GM18511 (cell line): ENCODE measurements around the gene SLC15A3.
"Not testable (repeated sequence)": the region's sequence is repeated elsewhere in the genome, so short reads cannot be mapped to it uniquely, and the experiment has no call there.

Experiments used
- ATAC-seq: cut with Tn5 transposase; IDR thresholded peaks from one replicate; pipeline ENCODE4 v1.9.1; 2021; ENCODE audit warnings: mild to moderate bottlenecking, moderate library complexity; ENCODE audit not compliant: unreplicated experiment

SLC15A3 gene

DNA sequence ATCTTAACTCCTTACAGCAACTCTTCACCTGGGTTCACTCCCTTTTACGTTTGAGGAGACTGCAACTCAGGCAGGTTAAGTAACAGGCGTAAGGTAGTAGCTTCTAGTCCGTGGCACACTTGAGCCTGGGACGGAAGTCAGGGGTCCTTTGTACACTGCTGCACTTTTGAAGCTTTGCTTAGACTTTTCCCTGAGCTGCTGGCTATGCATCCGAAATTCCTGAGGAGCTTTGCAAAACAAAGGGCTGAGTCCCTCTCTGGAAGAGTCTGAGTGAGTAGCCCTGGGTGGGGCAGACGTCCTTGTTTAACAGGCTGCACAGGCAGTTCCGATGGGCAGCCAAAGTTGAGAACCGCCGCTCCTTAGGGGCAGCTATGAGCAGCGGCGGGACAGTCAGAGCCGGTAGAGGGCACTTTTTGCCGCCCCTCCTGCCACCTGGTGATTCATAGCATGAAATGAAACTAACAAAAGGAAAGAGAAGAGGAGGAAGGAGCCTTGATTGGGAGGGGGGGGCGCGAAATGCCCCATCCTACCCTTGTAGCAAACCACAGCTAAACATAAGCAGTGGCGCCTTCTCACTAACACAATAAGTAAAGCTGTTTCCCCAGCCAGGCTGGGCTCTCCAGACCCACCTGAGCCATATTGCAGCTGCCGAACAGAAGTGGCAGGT is 36.6 kb downstream of the SLC15A3 start:
- ATAC-seq = peak; percentile 59

DNA sequence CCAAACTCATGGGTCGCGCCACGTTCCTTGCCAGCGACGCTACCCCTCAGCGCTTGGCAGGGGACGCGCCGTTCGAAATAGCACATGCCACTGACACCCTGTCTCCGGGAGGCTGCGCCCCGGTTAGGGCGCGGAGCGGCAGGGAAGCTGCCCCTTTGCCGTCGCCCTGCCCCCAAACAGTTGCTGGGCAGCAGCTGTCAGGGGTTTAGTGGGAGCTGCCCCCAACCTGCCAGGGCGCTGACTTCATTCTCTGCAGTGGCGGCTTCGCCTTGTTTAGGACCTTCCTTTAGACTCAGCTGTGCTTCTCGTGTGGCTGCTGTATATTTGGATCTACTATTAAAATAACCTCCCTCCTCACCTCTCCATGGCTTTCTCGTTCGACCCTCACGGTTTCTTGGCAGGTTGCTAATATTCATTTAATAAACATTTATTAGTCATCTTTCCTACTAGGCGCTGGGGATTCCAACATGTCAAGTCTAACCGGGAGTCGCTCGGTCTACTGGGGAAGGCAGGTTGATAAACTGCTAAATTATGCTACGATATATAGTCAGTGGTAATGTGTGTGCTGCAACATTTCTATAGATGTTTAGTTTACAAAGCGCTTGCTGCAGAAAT is 37.2 kb downstream of the SLC15A3 start:
- ATAC-seq = no peak

DNA sequence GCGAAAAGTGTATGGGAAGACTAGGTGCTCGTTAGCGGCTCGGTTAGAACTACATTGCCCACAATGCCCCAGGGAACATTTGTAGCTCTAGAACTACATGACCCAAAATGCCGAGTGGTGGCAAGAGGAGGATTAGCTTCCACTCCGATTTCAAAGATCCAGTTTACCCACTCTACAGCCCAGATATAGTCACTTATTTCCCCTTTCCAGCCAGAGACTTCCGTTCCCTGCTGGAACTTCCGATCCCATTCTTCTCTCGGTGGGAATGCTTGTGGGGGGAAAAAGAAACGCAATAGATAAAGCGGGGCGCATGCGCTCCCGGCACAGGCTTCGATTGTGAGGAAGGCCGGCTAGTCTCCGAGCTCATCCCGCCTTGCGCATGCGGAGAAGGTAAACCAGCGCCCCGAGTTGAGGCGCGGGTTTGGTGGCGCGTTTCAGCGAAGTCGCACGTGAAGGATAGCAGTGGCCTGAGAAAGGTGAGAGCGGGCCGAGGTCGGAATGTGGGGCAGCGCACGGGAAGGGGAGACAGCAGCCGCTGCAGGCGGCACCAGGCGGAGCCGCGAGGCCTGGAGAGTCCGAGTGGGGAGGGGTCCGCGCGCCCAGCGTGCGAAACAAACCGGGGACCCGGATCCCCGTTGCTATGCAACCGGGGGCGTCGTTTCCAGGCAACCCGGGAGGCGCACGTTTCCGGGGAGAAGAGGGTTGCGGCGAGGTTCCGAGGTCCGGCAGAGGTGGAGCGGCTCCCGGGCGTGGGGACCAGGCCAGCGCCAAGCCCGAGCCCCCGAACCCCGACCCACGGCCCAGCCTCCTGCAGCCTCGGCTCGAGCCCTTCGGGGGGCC is 38.0 kb downstream of the SLC15A3 start, which contains the start of gene TMEM109:
TSS of gene TMEM109 (plus strand) at position 366 of the 840 bp plus-strand sequence. CDS start 5,536 bp downstream, outside the sequence.
- ATAC-seq = peak; percentile 52

DNA sequence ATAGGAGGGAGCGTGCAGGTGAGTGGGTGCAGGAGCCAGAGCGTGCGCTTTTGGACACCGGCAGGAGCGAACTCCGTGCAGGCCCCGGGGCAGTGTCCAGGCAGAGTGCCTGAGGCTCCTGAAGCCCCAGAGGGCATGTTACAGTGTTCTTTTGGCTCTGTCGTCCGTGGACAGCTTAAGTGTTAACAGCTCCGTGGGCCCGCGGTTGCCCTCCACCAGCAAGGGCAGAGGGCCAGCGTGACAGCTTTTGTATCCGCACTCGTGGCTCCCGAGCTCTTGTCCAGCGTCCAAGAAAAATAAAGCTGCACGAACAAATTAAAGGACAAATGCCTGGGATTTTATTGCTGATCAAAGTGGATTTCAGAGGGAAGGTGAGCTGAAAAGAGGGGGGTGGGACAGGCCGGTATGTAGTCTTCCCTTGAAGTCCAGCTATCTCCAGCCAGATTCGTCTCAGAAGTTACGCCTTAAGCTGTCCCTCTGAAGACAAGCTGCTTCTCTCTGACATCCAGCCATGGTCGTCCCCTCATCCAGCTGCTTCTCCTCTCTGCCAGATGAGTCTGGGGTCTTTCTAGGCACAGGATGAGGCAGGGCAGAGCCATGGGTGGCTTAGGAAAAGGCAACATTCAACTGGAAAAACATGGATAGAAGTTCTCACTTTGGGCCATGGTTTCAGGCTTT is 39.0 kb downstream of the SLC15A3 start:
- ATAC-seq = no peak

DNA sequence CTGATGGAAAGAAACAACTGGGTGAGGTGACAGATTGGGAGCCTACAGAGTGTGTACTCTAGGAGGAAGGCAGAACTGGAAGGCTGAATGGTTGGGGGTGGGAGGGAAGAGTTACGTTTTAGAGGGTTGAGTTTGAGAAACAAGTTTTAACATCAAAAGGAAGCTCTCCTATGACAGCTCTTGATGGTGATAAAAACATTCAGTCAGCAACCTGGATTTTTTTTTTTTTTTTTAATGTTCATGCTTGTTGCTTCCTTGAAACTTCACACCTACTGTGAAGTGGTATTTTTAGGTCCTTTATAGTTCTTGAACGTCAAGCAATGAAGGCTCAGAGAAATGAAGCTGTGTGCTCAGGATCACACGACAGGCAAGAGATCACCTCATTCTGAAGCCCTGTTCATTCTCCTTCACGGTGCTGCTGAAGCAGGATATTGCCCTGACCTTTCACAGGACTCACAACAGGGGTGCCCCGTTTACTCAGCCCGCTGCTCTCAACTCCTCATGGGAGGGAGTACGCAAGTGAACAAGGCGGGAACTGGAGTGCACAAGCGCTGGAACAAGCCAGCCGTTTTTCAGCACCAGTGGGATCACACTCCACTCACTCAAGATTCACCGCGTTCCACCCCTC is 39.6 kb downstream of the SLC15A3 start:
- no peak for ATAC-seq

DNA sequence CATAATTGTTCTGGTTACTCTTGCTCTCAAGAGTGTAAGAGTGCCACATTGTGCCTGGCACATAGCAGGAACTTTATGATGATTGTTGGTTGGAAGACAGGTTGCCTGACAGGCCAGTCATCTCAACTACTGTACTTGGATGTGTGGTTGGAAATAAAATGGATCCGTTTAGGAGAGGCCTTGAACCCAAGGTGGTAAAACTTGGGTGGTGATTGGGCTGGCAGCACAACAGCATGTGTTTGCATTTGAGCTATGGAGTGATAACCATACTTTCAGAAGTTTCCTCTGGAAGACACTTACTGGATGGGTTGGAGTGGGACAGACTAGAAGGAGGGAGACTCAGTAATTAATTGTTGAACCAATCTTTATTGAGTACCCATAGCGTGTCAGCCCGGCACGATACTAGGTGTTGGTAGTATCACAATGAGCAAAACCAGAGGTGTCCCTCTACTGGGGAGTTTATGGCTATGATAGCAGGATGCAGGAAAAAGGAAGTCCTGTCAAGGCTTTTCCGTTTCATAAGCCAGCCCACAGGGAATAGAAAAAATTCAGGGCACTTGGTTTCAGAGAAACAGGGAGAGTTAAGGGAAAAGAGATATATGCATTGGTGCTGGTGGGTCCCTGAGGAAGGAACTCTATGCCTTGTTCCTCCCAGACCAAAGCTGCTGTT is 41.1 kb downstream of the SLC15A3 start:
- no peak for ATAC-seq

DNA sequence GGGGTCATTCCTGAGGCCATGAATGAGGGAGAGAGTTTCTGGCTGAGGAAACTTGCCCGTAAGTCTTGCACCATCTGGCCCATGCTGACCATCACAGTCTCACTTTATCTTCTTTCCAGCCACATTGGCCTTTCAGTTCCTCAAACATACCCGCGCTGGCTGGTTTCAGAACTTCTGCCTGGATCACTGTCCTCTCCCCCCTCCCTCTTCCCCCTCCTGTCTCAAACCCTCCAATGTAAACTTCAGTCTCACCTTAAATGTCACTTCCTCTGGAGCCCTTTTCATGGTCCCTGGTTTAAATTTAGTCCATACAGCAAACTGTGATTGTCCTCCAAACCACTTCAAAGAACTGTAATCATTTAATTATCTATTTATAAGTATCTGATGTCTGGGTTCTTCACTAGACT is 41.7 kb downstream of the SLC15A3 start:
- ATAC-seq = peak; percentile 43

DNA sequence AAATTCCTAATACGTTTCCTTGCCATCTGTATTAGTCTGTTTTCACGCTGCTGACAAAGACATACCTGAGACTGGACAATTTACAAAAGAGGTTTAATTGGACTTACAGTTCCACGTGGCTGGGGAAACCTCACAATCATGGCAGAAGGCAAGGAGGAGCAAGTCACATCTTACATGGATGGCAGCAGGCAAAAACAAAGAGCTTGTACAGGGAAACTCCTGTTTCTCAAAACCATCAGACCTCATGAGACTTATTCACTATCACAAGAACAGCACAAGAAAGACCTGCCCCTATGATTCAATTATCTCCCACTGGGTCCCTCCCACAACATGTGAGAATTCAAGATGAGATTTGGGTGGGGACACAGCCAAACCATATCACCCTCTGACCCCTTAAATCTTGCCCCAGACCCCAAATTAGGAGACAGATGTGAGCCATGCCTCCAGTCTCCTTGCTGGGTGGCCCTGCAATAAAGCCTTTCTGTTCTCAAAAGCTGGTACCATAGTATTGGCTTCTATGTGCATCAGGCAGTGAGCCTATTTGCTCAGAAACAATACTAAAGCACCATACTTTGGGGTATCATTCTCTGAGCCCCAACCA is 42.2 kb downstream of the SLC15A3 start:
- ATAC-seq = not testable (repeated sequence)

DNA sequence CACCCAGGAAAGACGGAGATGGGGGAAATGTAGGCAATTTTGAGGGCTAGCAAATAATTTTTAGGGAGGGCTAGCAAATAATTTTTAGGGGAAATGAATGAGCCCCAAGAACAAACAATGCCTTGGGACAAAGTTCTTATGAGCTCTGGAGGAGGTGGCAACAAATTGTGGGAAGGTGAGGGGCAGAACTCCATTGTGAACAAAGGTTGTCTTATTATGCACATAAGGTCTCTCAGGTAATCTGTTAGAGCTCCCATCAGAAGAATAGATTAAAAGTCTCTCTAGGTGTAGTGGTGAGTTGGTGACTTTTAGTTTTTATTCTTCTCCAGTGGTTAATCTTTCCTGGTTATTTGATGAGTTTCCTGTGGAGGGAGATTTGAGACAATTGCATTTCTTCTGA is 43.2 kb downstream of the SLC15A3 start:
- no peak for ATAC-seq

DNA sequence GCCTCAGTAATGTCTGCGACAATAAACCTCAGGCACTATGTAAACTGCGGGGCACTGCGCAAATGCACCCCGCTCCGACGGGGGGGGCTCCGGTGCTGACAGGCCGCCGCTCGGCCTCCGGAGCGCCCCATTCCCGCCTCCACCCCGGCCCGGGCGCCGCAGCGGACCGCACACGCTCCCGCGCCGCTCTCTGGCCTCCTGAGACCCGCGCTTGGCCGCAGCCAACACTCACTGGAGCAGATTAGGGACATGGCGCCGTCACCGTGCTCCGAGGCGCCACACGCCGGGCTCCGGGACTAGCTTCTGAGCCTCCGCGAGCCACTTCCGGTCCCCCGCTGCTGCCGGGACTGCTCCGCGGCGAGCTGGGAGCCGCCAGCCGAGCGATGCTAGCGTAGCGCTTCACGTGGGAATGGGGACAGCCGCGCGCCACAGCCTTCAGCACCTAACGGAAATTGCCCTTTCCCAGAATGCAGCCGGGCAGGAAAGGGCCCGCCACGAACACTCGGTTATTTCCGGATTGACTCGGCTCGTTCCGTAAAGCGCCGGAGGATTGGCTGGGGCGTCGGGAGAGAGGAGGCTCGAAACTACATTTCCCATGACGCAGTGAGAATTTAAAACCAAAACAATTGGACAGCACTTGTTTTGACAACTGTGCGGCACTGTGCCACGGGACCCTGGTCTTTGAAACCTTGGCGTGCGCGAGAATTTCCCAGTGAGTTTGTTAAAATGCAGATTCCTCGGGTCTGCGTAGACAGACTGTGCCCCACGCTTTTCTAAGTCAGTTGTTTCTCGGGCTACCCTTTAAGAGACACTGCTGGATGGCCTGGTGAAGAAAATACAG is 45.6 kb downstream of the SLC15A3 start, which contains the start of gene PRPF19:
TSS of gene PRPF19 (minus strand) at position 454 of the 841 bp plus-strand sequence. CDS start at position 251, 203 bp downstream.
- ATAC-seq = peak; percentile 80

DNA sequence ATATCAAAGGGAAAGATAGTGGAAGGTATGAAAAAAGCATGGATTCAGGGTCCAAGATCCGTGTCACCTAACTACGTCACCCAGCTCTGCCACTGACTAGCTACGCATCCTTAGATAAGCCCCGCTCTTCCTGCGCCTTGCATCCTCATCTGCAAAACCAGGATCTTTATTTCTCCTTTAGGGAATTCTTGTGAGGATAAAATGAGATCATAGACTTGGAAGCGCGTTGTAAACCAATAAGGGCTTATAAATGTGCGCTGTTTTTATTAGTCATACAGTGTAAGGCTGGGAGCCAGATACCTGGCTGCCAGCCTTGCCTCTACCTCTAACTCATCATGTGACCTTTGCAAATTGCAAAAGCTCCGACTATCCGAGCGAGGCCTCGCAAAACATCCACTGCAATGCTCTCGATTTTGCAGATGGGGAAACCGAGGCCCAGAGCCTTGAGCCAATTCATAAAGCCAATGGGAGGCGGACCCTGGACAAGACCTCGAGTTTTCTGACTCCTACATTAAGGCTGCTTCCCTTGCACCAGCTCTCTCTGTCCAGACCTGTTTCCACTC is 46.3 kb downstream of the SLC15A3 start:
- no peak for ATAC-seq

DNA sequence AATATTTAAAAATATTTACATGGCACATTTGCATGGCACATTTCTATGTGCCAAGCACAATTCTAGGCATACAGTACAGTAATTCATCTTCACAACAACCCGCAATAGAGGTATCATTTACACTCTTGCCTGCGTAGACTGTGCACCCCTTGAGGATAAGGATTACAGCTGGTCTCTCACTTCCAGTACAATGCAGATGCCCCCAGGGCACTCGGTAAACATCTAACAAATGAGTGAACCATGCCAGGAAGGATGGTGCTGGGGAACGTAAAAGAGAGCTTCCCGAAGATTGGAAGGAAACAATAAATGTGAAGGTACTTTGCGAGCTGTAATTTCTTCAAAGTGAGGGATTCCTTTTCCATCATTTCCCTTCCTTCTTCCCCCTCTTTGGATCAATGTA is 46.9 kb downstream of the SLC15A3 start:
- no peak for ATAC-seq

DNA sequence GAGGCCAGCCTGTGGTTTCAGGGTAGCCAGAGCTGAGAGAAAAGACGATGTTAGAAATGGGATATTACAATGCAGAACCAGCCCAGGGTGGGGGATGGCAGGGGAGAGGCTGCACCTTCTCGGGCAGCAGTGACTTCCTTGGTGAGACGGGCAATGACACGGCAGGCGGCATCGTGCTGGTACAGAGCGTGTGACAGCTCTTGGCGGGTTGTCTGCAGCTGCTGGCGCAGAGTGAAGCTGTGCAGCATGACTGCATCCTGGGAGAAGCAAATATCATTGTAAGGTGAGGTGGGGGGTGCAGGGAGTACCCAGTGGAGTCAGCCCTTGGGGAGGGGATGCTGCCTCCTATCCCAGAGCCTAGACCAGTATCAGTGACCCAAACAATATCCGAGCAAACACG is 49.4 kb downstream of the SLC15A3 start:
- no peak for ATAC-seq

DNA sequence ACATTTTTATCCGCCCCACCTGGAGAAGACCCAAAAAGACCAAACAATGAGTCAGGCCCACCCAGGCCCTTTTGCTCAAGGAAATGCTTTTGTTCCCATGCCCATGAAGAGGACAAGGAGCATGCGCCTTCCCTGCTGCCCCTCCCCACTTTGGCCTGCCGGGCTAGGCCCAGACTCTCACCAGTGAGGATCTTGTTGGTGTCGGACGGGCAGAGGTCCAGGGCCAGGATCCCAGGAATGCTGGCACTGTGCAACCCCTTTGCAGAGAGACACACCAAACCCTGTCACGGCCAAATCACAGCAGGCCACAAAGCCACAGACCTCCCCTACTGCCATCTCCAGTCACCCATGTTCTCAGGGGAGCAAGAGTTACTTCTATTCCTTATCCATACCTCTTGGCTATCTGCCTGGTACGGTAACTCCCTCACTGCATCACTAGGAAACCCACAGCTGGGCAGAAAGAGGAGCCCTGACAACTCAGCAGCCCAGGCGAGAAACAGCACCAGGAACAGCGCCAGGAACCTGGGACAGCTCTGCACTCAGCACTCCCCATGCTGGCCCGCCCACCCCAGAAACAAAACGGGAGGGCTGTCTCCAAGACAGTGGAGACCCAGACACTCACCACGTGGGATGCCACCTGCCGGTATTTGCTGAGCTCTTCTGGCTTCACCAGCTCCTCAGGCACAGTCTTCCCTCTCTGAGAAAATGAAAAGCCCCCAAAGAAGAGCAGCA is 51.1 kb downstream of the SLC15A3 start:
- ATAC-seq = no peak

DNA sequence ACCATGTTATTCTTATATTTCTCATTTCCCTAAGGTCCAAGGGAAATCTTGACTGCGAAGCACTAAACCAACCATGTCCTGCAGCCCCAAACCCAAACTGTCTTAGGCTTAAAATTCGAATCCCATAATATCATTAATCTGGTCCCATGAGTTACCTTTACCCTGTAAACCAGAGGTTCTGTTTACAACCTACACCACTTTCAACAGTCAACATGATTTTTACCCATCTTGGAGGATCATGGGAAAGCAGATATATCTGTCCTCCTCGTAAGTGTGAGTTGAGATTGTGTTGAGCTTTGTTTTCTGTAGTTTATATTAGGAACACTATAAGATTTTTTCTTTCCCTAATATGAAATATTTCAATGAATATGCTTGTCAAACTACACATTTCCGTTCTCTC is 52.0 kb downstream of the SLC15A3 start:
- ATAC-seq = no peak

DNA sequence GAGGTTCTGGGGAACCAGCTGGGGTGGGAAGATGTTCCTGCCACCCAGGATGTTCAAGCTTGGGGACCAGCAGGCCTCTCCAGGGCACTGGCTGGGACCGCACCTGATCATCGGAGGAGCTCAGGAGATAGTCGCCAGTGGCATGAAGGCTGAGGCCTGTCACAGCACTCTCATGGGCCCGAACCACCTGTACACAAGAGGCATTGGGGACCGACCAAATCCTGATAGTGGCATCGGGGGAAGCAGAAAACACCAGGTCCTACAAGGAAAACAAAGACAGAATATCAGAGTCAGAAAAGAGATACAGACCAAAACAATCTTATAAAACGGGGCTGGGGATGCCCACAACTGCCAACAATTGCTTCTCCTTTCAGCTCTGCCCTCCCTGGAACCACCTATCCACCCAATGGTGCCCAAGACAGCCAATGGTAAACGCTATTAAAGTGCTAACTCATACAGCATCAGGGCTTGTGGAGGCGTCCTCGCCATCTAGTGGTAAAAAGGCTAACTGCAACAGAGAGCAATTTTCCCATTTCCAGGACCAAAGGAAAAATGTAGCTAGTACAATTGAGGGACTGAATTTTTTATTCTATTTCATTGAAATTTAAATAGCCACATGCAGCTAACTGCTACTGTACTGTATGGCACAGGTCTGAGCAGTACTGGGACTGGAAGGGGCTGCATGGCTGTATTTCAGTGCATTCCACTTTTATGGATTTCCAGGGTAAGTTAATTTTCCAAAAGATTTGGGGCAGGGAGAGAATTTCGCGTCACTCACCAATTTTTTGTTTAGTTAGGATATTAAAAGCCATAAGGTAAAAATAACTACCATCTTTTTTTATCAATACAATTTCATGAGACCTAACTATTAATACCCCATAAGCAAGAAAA is 52.7 kb downstream of the SLC15A3 start:
- peak; percentile 59 for ATAC-seq

DNA sequence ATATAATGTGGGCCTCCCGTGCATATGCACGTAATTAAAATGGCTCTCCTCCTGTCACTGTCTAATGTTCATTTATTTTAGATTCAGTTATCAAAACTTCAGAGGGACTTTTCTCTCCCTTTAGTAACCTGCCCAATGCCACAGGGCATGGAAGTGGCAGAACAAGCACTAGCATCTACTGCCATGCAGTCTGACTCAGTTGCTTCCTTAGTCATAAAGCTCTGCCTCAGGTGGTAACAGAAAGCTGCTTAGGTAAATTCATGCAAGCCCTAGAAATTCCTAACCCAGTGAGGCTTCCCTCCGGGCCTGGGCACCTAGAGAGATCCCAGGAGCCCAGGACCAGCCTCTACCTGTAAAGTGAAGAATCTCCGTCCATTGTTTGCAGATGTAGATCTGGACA is 54.5 kb downstream of the SLC15A3 start:
- ATAC-seq = no peak
